Endothelial cell of umbilical vein (primary cell): ENCODE data around the gene CRIM1. TPM values are rescaled to one million over a fixed set of nuclear protein-coding genes. Genes with fewer than 3 reads are reported as not detected.

Experiments used
- BruUV-seq: library from RNA; stranded (reverse); fragments of 400-500 nt; replicated peaks from 2 replicates; lab custom pipeline; 2021; lab: Mats Ljungman, UMichigan
- CTCF ChIA-PET: fragments of 300-600, 350-600 bp; sonication (Branson Sonifier 250); formaldehyde crosslinking; loops from one replicate; lab custom pipeline; 2021; ENCODE audit warnings: antibody characterized with exemption, inconsistent platforms; lab: Charles Lee
- POLR2A ChIA-PET: fragments of 300-600, 350-600 bp; sonication (Branson Sonifier 250); formaldehyde crosslinking; loops from one replicate; lab custom pipeline; 2021; ENCODE audit warnings: antibody characterized with exemption, inconsistent platforms; lab: Charles Lee
- DNase-seq: peaks from one replicate; pipeline ENCODE4 v3.0.0-alpha.2; 2011; ENCODE audit warnings: low read depth, low spot score
- FAIRE-seq: peaks from 2 replicates; lab custom pipeline; 2011; peaks lifted over from hg19 to GRCh38; lab: Jason Lieb, UNC
- H2AFZ ChIP-seq: 2 replicates; pipeline ENCODE4 v1.6.0; 2012; ENCODE audit warnings: low read depth, low read length, control low read depth, inconsistent platforms
- H3K27ac ChIP-seq: 2 replicates; pipeline ENCODE4 v1.5.1; 2011; ENCODE audit warnings: low read depth, mild to moderate bottlenecking, control low read depth, low read length, moderate library complexity; ENCODE audit not compliant: insufficient read depth
- H3K27me3 ChIP-seq, 2 experiments: 2 replicates each; pipeline versions ENCODE4 v1.6.0 to v1.6.1; 2011; ENCODE audit warnings: low read length in 2 of 2, mixed read lengths in 1 of 2; ENCODE audit not compliant: control insufficient read depth in 2 of 2, insufficient read depth in 2 of 2
- H3K36me3 ChIP-seq, 2 experiments: 2 replicates in 1 of 2; 3 replicates in 1 of 2; pipeline ENCODE4 v1.5.1; 2011; ENCODE audit warnings: low read length in 2 of 2, mild to moderate bottlenecking in 1 of 2, moderate library complexity in 1 of 2; ENCODE audit not compliant: control insufficient read depth in 2 of 2, insufficient read depth in 2 of 2; ENCODE audit errors: extremely low read depth in 1 of 2
- H3K4me1 ChIP-seq: 3 replicates; pipeline ENCODE4 v1.5.1; 2011; ENCODE audit warnings: mild to moderate bottlenecking, low read length; ENCODE audit not compliant: control insufficient read depth, insufficient read depth; ENCODE audit errors: extremely low read depth
- H3K4me2 ChIP-seq: 2 replicates; pipeline ENCODE4 v1.6.1; 2011; ENCODE audit warnings: low read length, control low read depth, mixed read lengths; ENCODE audit not compliant: insufficient read depth
- H3K4me3 ChIP-seq, 3 experiments: fragments of 200-600 bp in 1 of 3; sonication (generic), shearing (Covaris generic) in 1 of 3; replicated peaks in 1 of 3; 2 replicates each; pipeline ENCODE4 v1.5.1; 2011 to 2016; ENCODE audit warnings: control low read depth in 3 of 3, low read length in 3 of 3, mild to moderate bottlenecking in 2 of 3, inconsistent platforms in 1 of 3, low read depth in 1 of 3, moderate library complexity in 1 of 3; ENCODE audit not compliant: insufficient read depth in 1 of 3
- H3K79me2 ChIP-seq: 2 replicates; pipeline ENCODE4 v1.6.0; 2012; ENCODE audit warnings: low read length, inconsistent platforms; ENCODE audit not compliant: control insufficient read depth, insufficient read depth
- H3K9ac ChIP-seq: replicated peaks from 2 replicates; pipeline ENCODE3; 2011; ENCODE audit warnings: low read length, control low read depth; ENCODE audit not compliant: insufficient read depth; ENCODE audit errors: extremely low read depth
- H3K9me1 ChIP-seq: replicated peaks from 3 replicates; pipeline ENCODE4 v1.6.0; 2011; ENCODE audit warnings: mild to moderate bottlenecking, low read length; ENCODE audit not compliant: control insufficient read depth, insufficient read depth; ENCODE audit errors: extremely low read depth
- H3K9me3 ChIP-seq: replicated peaks from 2 replicates; pipeline ENCODE4 v1.5.1; 2012; ENCODE audit warnings: low read length, inconsistent platforms; ENCODE audit not compliant: control insufficient read depth, insufficient read depth
- H4K20me1 ChIP-seq: replicated peaks from 2 replicates; pipeline ENCODE3; 2011; ENCODE audit warnings: mild to moderate bottlenecking, low read length; ENCODE audit not compliant: control insufficient read depth, insufficient read depth; ENCODE audit errors: extremely low read depth
- CTCF ChIP-seq, 2 donors: IDR thresholded peaks; 1 replicate in 1 of 2; 2 replicates in 1 of 2; pipeline ENCODE4 v1.5.1; 2011; ENCODE audit warnings: low read length in 2 of 2, mild to moderate bottlenecking in 2 of 2, moderate library complexity in 2 of 2, control low read depth in 1 of 2, inconsistent platforms in 1 of 2, low read depth in 1 of 2; ENCODE audit not compliant: insufficient read depth in 1 of 2; ENCODE audit errors: extremely low read depth in 1 of 2
- EZH2 ChIP-seq: IDR thresholded peaks from 2 replicates; pipeline ENCODE4 v1.6.1; 2012; ENCODE audit warnings: borderline replicate concordance, low read depth, mild to moderate bottlenecking, moderate library complexity, low read length, inconsistent platforms; ENCODE audit not compliant: severe bottlenecking
- FOS ChIP-seq: IDR thresholded peaks from 2 replicates; pipeline ENCODE4 v1.6.1; 2011; ENCODE audit warnings: mild to moderate bottlenecking, low read length, moderate library complexity, borderline replicate concordance; ENCODE audit not compliant: insufficient read depth
- GATA2 ChIP-seq: IDR thresholded peaks from 2 replicates; pipeline ENCODE4 v1.7.0; 2011; ENCODE audit warnings: low read depth, mild to moderate bottlenecking, moderate library complexity, mixed read lengths, low read length; ENCODE audit not compliant: insufficient read length, insufficient read depth
- JUN ChIP-seq: IDR thresholded peaks from 2 replicates; pipeline ENCODE4 v1.6.1; 2011; ENCODE audit warnings: borderline replicate concordance, low read depth; ENCODE audit not compliant: insufficient read length, insufficient read depth
- MAX ChIP-seq: IDR thresholded peaks from 2 replicates; pipeline ENCODE4 v1.6.1; 2011; ENCODE audit not compliant: insufficient read depth, insufficient read length
- MYC ChIP-seq: IDR thresholded peaks from one replicate; pipeline ENCODE4 v1.6.1; 2011; ENCODE audit warnings: mild to moderate bottlenecking, low read depth, low read length
- POLR2A ChIP-seq: IDR thresholded peaks from 2 replicates; pipeline ENCODE4 v1.6.1; 2012; ENCODE audit warnings: low read depth, mild to moderate bottlenecking, control low read depth, low read length
- POLR2AphosphoS5 ChIP-seq: IDR thresholded peaks from 2 replicates; pipeline ENCODE4 v1.6.1; 2012; ENCODE audit warnings: low read depth, mild to moderate bottlenecking, control low read depth, low read length, moderate library complexity; ENCODE audit not compliant: insufficient read depth
- dilution Hi-C: fragments of 300-500 bp; cut with MboI; formaldehyde crosslinking; loops from one replicate; pipeline ENCODE4 v1.15.0; 2019; ENCODE audit warnings: low sequenced_read_pairs; ENCODE audit not compliant: extremely low pct_ligation_motif_present
- intact Hi-C: fragments of 100-400 bp; cut with micrococcal nuclease; formaldehyde crosslinking; loops from one replicate; pipeline ENCODE4 v1.10.0; 2022
- polyA plus RNA-seq, 4 experiments: library from polyadenylated mRNA; depleted of rRNA in 3 of 4; stranded (reverse) in 3 of 4; unstranded in 1 of 4; fragments of >200 nt; gene quantifications; 2 replicates each; pipeline versions ENCODE4 v1.2.1 to v1.2.3, GENCODE V29; 2011 to 2012; ENCODE audit warnings: missing spikeins in 1 of 4
- total RNA-seq: library from RNA; stranded (reverse); gene quantifications from 2 replicates; pipeline ENCODE4 v1.2.3, GENCODE V29; 2021

The CRIM1 gene
- total and polyA plus RNA-seq, 2 donors (not counting 3 experiments of a cell fraction or from before 2014, with no cell fraction given): 422 to 649 TPM

- no peaks in the 10 kb centered on the region for H4K20me1 ChIP-seq
- H3K79me2 ChIP-seq: peaks cover 84% of the 10 kb centered on the region
- dilution Hi-C loops: no loop called here
- no peaks in the 10 kb centered on the region for H3K9me3 ChIP-seq
- H3K9me1 ChIP-seq: no peaks in the 10 kb centered on the region
- H3K9ac ChIP-seq: peak overlapping the region; percentile 24
- peak overlapping the region; percentile 0 for H3K4me2 ChIP-seq
- H3K4me1 ChIP-seq: peaks cover 60% of the 10 kb centered on the region
- no peak overlapping the region for H3K4me3 ChIP-seq
- FAIRE-seq: peak; percentile 50
- TSS peak; percentile 90 for BruUV-seq
- intact Hi-C loops: loop anchor here (1.0 to 10.0 kb wide), 2 partner anchors 10 to 494 kb away; no protein-coding TSS in a partner anchor
- TF ChIP-seq FOS (peak; percentile 12), EZH2 (no peak), GATA2 (no peak), POLR2A (no peak), JUN (peak; percentile 41), MAX (no peak), CTCF (IDR thresholded peaks at IDR 0.05; ENCODE audit: extremely low read depth in 1 of 2, insufficient read depth in 1 of 2, low read depth in 1 of 2, low read length in 2 of 2) (no peak), POLR2AphosphoS5 (peak; percentile 8), MYC (no peak)
- no peak overlapping the region for H2AFZ ChIP-seq
- H3K36me3 ChIP-seq: peaks cover 28 to 54% of the 10 kb centered on the region in 2 experiments
- no peaks in the 10 kb centered on the region for H3K27me3 ChIP-seq
- CTCF ChIA-PET: interaction anchor here (0.8 to 1.2 kb wide), 2 partner anchors 9 to 17 kb away, joined by 4 read pairs; no protein-coding TSS in a partner anchor
- peak overlapping the region; percentile 70 for H3K27ac ChIP-seq
- peak; percentile 82 for DNase-seq
- POLR2A ChIA-PET: interaction anchor here (0.8 kb wide), 1 partner anchor 17 kb away, joined by 4 read pairs; no protein-coding TSS in a partner anchor
These were observed 113.0 kb downstream of the CRIM1 start for GRCh38 chr2:36468463-36469105.
